Right lobe of liver (tissue), 4 donors: ENCODE measurements around the gene PRKN.

Experiments used
- CTCF ChIP-seq, 4 donors: fragments of 200-600 bp in 3 of 4; fragments of 450-650 bp in 1 of 4; IDR thresholded peaks; one replicate each; pipeline versions ENCODE4 v1.5.1 to v1.8.0; 2016 to 2022; ENCODE audit warnings: antibody characterized with exemption in 4 of 4, mild to moderate bottlenecking in 2 of 4
- POLR2A ChIP-seq: fragments of 450-650 bp; IDR thresholded peaks from one replicate; pipeline ENCODE4 v1.6.1; 2017; ENCODE audit warnings: antibody characterized with exemption, mild to moderate bottlenecking
- donor health status: DM: no; HTN: no; CAD: no.
- donor health status: DM: no; HTN: no; CAD: no.
- donor health status: DM: no; HTN: yes; CAD: no.

GRCh38 chr6:161413355-161413771 lies 1314.2 kb downstream of the PRKN start:
- TF ChIP-seq CTCF (IDR thresholded peaks at IDR 0.05), result no peak
- no peak for TF ChIP-seq POLR2A
